ENCODE data around the gene MREG.

Gene MREG

GRCh38 chr2:216013080-216013909 is at the start of gene MREG:
Gene MREG (minus strand): TSS chr2:216013551. CDS start chr2:216013327, 224 bp downstream.
- peak; percentile 86 to 88 for DNase-seq

DNA sequence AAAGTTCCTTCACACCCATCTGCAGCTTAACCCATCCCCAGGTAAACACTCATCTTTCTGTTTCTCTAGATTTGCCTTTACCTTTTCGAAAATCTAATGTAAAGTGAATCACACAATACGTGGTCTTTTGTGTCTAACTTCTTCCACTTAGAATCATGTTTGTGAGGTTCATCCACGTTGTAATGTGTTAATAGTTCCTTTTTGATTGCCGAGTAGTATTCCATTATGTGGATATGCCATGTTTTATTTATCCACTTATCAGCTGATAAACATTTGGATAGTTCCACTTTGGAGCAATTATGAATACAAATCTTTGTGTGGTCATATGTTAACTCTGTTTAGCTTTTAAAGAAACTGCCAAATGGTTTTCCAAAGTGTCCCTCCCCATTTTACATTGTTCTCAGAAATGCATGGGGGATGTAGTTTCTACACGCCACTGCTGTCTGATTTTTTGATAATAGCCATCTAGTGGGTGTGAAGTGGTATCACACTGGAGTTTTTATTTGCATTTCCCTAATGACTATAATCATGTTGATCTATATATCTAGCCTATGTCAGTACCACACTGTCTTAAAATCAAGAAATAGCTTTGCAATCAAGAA is 46.0 kb upstream of the MREG start:
- peak in 1 of 2 donors; percentile 35 for DNase-seq

DNA sequence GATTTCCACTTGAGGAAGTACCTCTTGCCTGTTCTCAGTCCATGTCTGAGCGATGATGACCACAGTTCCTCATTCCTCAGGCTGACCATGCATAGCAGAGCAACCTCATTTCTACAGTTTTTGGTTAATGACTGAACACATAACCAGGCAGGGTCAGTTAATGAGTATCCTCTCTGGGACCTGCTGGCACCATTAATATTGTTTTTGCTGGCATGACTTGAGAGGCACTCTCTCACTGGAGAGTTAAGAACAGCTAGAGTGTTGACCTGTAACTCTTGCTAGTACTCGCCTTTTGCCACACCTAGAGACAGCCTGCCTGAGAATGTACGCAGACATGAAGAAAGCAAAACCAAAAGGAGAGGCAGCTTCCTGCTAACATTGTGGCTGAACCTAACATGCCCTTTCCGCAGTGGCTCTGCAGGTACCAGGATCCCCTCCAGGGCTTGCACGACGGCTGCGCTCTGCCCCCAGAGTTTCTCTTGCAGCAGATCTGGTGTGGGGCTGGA is 44.4 kb upstream of the MREG start:
- DNase-seq, result peak; percentile 67 to 77

- DNase-seq, result no peak
Measured at GRCh38 chr2:216056739-216057138, 43.4 kb upstream of the MREG start.

DNA sequence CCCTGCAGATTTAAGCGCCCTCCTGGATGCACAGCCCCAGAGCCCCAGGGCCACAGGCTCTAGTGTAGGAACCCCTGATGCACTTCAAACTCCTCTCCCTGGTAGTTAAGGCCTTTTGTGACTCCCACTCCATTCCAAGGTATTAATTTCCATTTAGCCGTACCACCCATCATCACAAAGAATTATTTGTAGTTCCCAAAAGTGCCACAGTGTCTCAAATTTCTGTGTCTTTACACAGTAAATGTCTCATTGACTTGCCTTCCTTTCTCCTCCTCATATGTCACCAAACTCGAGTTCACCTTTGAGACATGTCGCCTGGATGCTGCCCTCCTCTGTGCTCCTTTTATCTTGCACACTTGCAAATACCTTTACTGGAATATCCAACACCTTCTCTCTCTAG is 42.3 kb upstream of the MREG start:
- no peak for DNase-seq

- no peak for DNase-seq
Measured at GRCh38 chr2:216052420-216052819, 39.1 kb upstream of the MREG start.

DNA sequence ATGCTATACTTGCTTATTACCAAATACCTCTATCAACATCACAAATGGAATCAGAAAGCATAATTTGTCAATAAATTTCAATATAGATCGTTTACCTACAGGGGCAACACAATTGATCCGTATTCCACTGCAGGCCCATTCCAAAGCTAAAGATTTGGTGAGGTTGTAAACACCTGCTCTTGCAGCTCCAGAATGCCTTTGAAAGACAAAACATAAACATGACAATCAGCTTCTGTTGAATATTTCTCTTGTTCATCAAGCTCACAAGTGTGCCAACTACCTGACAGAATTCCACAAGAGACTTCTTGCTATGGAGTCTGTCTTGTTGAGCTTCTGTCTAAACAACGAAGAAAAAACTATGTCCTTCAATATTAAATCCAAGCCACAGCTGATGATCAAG is 38.0 kb upstream of the MREG start:
- DNase-seq, result no peak

GRCh38 chr2:216049452-216049851 is 36.1 kb upstream of the MREG start:
- DNase-seq, result no peak

DNA sequence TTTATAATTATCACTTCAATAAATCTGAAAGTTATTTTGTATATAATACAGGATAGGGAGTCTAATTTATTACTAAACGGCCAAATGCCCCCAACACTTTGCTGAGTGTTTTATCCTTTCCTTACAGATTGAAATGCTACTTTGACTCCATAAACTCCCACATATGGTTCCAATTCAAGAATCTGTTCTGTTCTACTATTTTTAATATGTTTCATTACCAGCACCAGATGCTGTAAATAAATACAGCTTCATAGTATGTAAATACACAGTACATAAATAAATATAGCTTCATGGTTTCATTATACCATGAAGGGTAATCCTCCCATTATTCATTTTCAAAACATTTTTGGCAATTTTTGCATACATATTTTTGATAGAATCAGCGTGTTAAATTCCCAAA is 34.0 kb upstream of the MREG start:
- no peak for DNase-seq

DNA sequence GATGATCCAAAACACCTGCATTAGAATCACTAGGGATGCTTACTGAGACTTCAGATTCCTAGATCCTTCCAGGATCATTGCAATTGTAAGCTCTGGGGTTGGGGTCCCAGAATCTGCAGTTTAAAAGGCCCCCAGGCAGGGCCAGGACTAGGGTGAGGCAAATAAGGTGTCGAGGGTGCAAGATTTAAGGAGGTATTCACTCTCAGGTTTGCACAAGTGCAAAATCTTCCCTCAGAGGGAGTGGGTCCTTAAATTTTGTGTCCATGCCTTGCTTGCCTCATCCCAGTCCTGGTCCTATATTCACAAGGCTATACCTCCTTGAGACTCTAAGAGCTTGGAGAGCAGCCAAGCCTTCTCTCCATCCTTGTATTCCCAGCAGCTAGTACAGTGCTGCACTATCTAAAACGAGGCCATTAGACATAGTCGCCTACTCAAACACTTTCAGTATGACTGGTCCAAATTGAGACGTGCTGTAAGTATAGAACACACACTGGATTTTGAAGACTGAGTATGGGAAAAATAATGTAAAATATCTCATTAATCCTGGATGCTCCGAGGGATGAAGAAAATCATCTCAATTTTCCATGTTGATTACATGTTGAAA is 31.6 kb upstream of the MREG start:
- DNase-seq, result no peak

DNA sequence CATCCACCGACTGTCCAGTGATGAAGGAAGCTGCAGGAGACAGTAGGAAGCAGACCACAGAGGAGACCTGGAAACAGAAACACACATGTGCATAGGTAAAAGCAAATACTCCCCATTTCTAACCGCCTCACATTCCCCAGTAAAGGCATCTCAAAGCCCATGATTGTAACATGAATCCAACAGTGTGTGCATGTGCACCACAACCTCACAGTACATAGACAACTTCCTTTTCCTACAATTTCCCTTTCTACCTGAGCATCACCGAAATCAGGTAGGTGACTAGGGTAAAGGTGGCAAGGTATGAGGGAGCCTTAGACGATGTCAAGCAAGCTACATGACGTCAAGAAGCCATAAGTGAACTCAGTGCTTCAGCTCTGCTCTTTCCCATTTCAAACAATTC is 30.6 kb upstream of the MREG start:
- no peak for DNase-seq

GRCh38 chr2:216041438-216041837 is 28.1 kb upstream of the MREG start:
- DNase-seq, result no peak

- no peak for DNase-seq
Measured at GRCh38 chr2:216039918-216040317, 26.6 kb upstream of the MREG start.

DNA sequence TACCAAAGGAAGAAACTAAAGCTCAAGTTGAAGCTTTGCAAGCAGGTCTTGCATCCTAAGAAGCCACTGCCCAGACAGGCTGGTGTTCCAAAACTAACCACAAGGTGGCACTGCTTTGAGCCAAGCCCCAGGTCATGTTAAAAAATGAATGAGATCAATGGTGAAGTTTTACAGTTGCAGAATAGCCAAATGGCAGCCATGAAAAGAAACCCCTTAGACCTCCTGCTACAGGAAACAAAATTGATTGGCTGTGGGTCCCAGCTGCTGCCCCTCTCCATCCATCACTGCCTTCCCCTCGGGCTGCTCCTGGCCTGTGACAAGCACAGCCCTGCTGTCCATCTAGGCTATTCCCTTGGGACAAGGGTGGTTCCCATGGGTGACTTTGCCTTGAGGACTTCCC is 20.7 kb upstream of the MREG start:
- peak; percentile 70 to 77 for DNase-seq

- DNase-seq, result no peak
Measured at GRCh38 chr2:216033403-216033802, 20.1 kb upstream of the MREG start.

- no peak for DNase-seq
Measured at GRCh38 chr2:216031960-216032689, 18.8 kb upstream of the MREG start.

GRCh38 chr2:216030216-216030615 is 16.9 kb upstream of the MREG start:
- DNase-seq, result no peak

DNA sequence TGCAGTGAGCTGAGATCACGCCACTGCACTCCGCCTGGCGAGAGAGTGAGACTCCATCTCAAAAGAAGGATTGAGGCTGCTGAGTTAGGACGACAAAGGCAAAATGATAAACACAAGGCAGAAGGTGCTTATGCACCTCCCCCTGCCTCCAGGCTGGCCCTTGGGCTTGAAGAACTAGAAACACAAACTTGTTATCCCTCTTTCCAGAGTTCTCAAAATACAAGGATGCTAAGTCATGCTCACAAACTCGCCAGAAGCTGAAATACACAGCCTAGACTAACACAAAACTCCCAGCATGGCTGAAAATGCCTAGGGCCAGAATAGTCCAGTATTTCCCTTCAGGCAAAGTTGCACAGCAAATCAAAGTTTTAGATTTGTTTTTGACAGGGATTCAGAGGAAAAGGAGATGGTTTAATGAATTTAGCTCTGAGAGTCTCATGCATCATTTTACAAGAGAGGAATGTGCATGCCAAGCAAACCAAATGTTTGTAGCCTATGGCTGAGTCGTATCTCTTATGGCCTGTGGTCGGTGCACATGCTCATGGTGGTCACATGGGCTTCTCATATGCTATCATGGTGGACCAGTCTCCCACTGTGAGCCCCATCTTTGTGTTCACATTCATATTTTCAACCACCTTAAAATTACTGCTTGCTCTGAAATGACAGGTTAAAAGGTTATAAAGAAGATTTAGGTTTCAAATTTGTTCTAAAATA is 16.2 kb upstream of the MREG start:
- no peak for DNase-seq

- no peak for DNase-seq
Measured at GRCh38 chr2:216024779-216025336, 11.5 kb upstream of the MREG start.

GRCh38 chr2:216023055-216023648 is 9.8 kb upstream of the MREG start:
- peak; percentile 42 to 56 for DNase-seq

DNA sequence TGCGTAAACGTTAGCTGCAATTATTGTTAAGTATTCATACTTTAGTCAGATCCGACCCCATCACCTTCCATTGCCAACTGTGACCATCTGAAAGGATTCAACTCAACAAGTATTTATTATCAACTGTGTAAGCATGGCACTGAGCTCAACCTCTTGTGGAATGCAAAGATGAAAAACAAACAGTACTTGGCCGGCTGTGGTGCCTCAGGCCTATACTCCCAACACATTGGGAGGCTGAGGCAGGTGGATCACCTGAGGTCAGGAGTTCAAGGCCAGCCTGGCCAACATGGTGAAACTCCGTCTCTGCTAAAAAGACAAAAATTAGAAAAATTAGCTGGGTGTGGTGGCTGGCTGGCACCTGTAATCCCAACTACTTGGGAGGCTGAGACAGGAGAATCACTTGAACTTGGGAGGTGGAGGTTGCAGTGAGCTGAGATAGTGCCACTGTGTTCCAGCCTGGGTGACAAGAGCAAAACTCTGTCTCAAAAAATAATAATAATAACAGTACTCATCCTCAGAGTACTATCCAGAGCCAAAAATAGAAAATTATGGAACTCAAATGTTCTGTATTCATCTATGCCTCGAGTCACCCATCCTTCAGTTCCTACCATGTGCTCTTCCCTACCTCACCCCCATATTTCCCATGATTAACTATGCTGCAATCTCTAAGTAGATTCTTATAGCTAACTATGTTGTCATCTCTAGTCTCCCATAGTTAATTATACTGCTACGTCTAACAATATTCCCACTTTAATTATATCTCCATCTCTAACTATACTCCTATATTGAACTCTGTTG is 8.6 kb upstream of the MREG start:
- no peak for DNase-seq

Measured in CD4-positive, alpha-beta T cell treated with Interleukin-4 for 1 hour (primary cell).